ENCODE results near the gene NSUN2.
A peak's percentile ranks its signal among the peaks of the same experiment; 100 is the strongest.

The NSUN2 gene

GRCh38 chr5:6590581-6590980 is 42.3 kb downstream of the NSUN2 start:
- in situ Hi-C loops (cut with MboI; ENCODE audit: low pct_unique_long_range_greater_than_20kb, low sequenced_read_pairs): no loop called here
- no peak for DNase-seq

- in situ Hi-C loops (cut with MboI; ENCODE audit: low pct_unique_long_range_greater_than_20kb, low sequenced_read_pairs): no loop called here
- no peak for DNase-seq
Measured at GRCh38 chr5:6587171-6587570, 45.7 kb downstream of the NSUN2 start.

GRCh38 chr5:6586647-6587042 is 46.2 kb downstream of the NSUN2 start:
- DNase-seq: no peak
- in situ Hi-C loops (cut with MboI; ENCODE audit: low pct_unique_long_range_greater_than_20kb, low sequenced_read_pairs): no loop called here

- DNase-seq: no peak
- in situ Hi-C loops (cut with MboI; ENCODE audit: low pct_unique_long_range_greater_than_20kb, low sequenced_read_pairs): no loop called here
Measured at GRCh38 chr5:6585939-6586646, 46.8 kb downstream of the NSUN2 start.

- in situ Hi-C loops (cut with MboI; ENCODE audit: low pct_unique_long_range_greater_than_20kb, low sequenced_read_pairs): no loop called here
- DNase-seq: no peak
Measured at GRCh38 chr5:6585168-6585567, 47.7 kb downstream of the NSUN2 start.

GRCh38 chr5:6584727-6585126 is 48.1 kb downstream of the NSUN2 start:
- in situ Hi-C loops (cut with MboI; ENCODE audit: low pct_unique_long_range_greater_than_20kb, low sequenced_read_pairs): no loop called here
- DNase-seq: no peak

- in situ Hi-C loops (cut with MboI; ENCODE audit: low pct_unique_long_range_greater_than_20kb, low sequenced_read_pairs): no loop called here
- no peak for DNase-seq
Measured at GRCh38 chr5:6584101-6584645, 48.7 kb downstream of the NSUN2 start.

GRCh38 chr5:6583049-6583880 is 49.6 kb downstream of the NSUN2 start:
- in situ Hi-C loops (cut with MboI; ENCODE audit: low pct_unique_long_range_greater_than_20kb, low sequenced_read_pairs): no loop called here
- DNase-seq: no peak

GRCh38 chr5:6582507-6583048 is 50.3 kb downstream of the NSUN2 start:
- DNase-seq: no peak
- in situ Hi-C loops (cut with MboI; ENCODE audit: low pct_unique_long_range_greater_than_20kb, low sequenced_read_pairs): no loop called here

GRCh38 chr5:6581559-6582426 is 51.1 kb downstream of the NSUN2 start:
- in situ Hi-C loops (cut with MboI; ENCODE audit: low pct_unique_long_range_greater_than_20kb, low sequenced_read_pairs): no loop called here
- DNase-seq: no peak

GRCh38 chr5:6581090-6581489 is 51.8 kb downstream of the NSUN2 start:
- in situ Hi-C loops (cut with MboI; ENCODE audit: low pct_unique_long_range_greater_than_20kb, low sequenced_read_pairs): no loop called here

GRCh38 chr5:6579535-6579934 is 53.3 kb downstream of the NSUN2 start:
- in situ Hi-C loops (cut with MboI; ENCODE audit: low pct_unique_long_range_greater_than_20kb, low sequenced_read_pairs): no loop called here
- no peak for DNase-seq

More at GRCh38 chr5:6581090-6581489, 51.8 kb downstream of the NSUN2 start:
- no peak for DNase-seq

GRCh38 chr5:6578676-6579343 is 54.0 kb downstream of the NSUN2 start:
- no peak for DNase-seq
- in situ Hi-C loops (cut with MboI; ENCODE audit: low pct_unique_long_range_greater_than_20kb, low sequenced_read_pairs): no loop called here

- in situ Hi-C loops (cut with MboI; ENCODE audit: low pct_unique_long_range_greater_than_20kb, low sequenced_read_pairs): no loop called here
- DNase-seq: peak; percentile 48
Measured at GRCh38 chr5:6576861-6577501, 55.9 kb downstream of the NSUN2 start.

- no peak for DNase-seq
- in situ Hi-C loops (cut with MboI; ENCODE audit: low pct_unique_long_range_greater_than_20kb, low sequenced_read_pairs): no loop called here
Measured at GRCh38 chr5:6574537-6575245, 58.2 kb downstream of the NSUN2 start.

GRCh38 chr5:6574111-6574510 is 58.7 kb downstream of the NSUN2 start:
- no peak for DNase-seq
- in situ Hi-C loops (cut with MboI; ENCODE audit: low pct_unique_long_range_greater_than_20kb, low sequenced_read_pairs): no loop called here

GRCh38 chr5:6573651-6574101 is 59.2 kb downstream of the NSUN2 start:
- in situ Hi-C loops (cut with MboI; ENCODE audit: low pct_unique_long_range_greater_than_20kb, low sequenced_read_pairs): no loop called here
- no peak for DNase-seq
